Trophoblast cell (in vitro differentiated cells and primary cell): ENCODE data around the gene AHI1.

ENCODE experiments used
- DNase-seq, 2 donors: peaks; one replicate each; pipeline ENCODE4 v3.0.0-alpha.2; 2016
- H2AFZ ChIP-seq: 2 replicates; pipeline ENCODE4 v1.6.1; 2013; ENCODE audit warnings: low read length, moderate library complexity, mild to moderate bottlenecking; ENCODE audit not compliant: insufficient read depth, poor library complexity
- H2AK5ac ChIP-seq: 2 replicates; pipeline ENCODE4 v1.6.1; 2013; ENCODE audit warnings: mild to moderate bottlenecking, low read length
- H2BK120ac ChIP-seq: 2 replicates; pipeline ENCODE4 v1.6.1; 2013; ENCODE audit warnings: low read length, mild to moderate bottlenecking, moderate library complexity; ENCODE audit not compliant: insufficient read depth, poor library complexity
- H2BK12ac ChIP-seq: 2 replicates; pipeline ENCODE4 v1.6.1; 2013; ENCODE audit warnings: mild to moderate bottlenecking, low read length, moderate library complexity
- H2BK5ac ChIP-seq: 2 replicates; pipeline ENCODE4 v1.6.1; 2013; ENCODE audit warnings: low read length, low read depth, moderate library complexity, mild to moderate bottlenecking; ENCODE audit not compliant: poor library complexity
- H3K14ac ChIP-seq: 2 replicates; pipeline ENCODE4 v1.6.1; 2013; ENCODE audit warnings: mild to moderate bottlenecking, low read length
- H3K18ac ChIP-seq: 2 replicates; pipeline ENCODE4 v1.6.1; 2013; ENCODE audit warnings: mild to moderate bottlenecking, low read length
- H3K23ac ChIP-seq: 2 replicates; pipeline ENCODE4 v1.6.1; 2013; ENCODE audit warnings: low read length
- H3K27ac ChIP-seq: 2 replicates; pipeline ENCODE4 v1.5.1; 2013; ENCODE audit warnings: low read depth, mild to moderate bottlenecking, inconsistent platforms, low read length, moderate library complexity
- H3K27me3 ChIP-seq: 2 replicates; pipeline ENCODE4 v1.6.1; 2013; ENCODE audit warnings: inconsistent platforms, mild to moderate bottlenecking, low read length, moderate library complexity; ENCODE audit not compliant: insufficient read depth
- H3K36me3 ChIP-seq, 2 experiments: 1 replicate in 1 of 2; 2 replicates in 1 of 2; pipeline ENCODE4 v1.6.1; 2013; ENCODE audit warnings: low read length in 2 of 2, mild to moderate bottlenecking in 2 of 2, moderate library complexity in 1 of 2; ENCODE audit not compliant: insufficient read depth in 2 of 2, control insufficient read depth in 1 of 2
- H3K4ac ChIP-seq: 2 replicates; pipeline ENCODE4 v1.6.1; 2013; ENCODE audit warnings: low read depth, mild to moderate bottlenecking, low read length, moderate library complexity
- H3K4me1 ChIP-seq, 2 experiments: 1 replicate in 1 of 2; 2 replicates in 1 of 2; pipeline ENCODE4 v1.6.1; 2013; ENCODE audit warnings: low read length in 2 of 2, mild to moderate bottlenecking in 2 of 2, moderate library complexity in 1 of 2; ENCODE audit not compliant: insufficient read depth in 2 of 2, control insufficient read depth in 1 of 2
- H3K4me2 ChIP-seq: 2 replicates; pipeline ENCODE4 v1.6.1; 2013; ENCODE audit warnings: inconsistent platforms, mild to moderate bottlenecking, low read length, moderate library complexity
- H3K4me3 ChIP-seq: 2 replicates; pipeline ENCODE4 v1.5.1; 2013; ENCODE audit warnings: mild to moderate bottlenecking, low read depth, low read length, inconsistent platforms
- H3K79me1 ChIP-seq: one replicate; pipeline ENCODE4 v1.6.1; 2013; ENCODE audit warnings: low read length
- H3K79me2 ChIP-seq: 2 replicates; pipeline ENCODE4 v1.6.1; 2013; ENCODE audit warnings: low read length, mild to moderate bottlenecking; ENCODE audit not compliant: control insufficient read depth, insufficient read depth, poor library complexity
- H3K9ac ChIP-seq: 2 replicates; pipeline ENCODE4 v1.6.1; 2013; ENCODE audit warnings: mild to moderate bottlenecking, low read length
- H3K9me3 ChIP-seq: 2 replicates; pipeline ENCODE4 v1.6.1; 2013; ENCODE audit warnings: low read depth, mild to moderate bottlenecking, control low read depth, inconsistent platforms, low read length; ENCODE audit not compliant: insufficient read depth
- H4K12ac ChIP-seq: 2 replicates; pipeline ENCODE4 v1.6.1; 2013; ENCODE audit warnings: low read depth, mild to moderate bottlenecking, low read length, moderate library complexity
- H4K8ac ChIP-seq: 2 replicates; pipeline ENCODE4 v1.6.1; 2013; ENCODE audit warnings: low read depth, mild to moderate bottlenecking, low read length, moderate library complexity
- H4K91ac ChIP-seq: one replicate; pipeline ENCODE4 v1.6.1; 2013; ENCODE audit warnings: low read depth, mild to moderate bottlenecking, low read length, moderate library complexity
- WGBS: extraction: QIAGEN DNeasy Blood & Tissue Kit; methylation state at CpG from one replicate; pipeline ENCODE4 v1.1.7; 2013; ENCODE audit warnings: missing lambda C conversion rate; ENCODE audit not compliant: insufficient read length, insufficient coverage; ENCODE audit errors: extremely low coverage; 5-methylcytosine and 5-hydroxymethylcytosine counted together

Gene AHI1

GRCh38 chr6:135537741-135538301, 40.3 kb upstream of the AHI1 start:
- no peak overlapping the region for H2AK5ac ChIP-seq
- whole genome bisulfite sequencing, result no CpG with 5 or more reads among the region's 2 CpGs
- no peak overlapping the region for H2BK120ac ChIP-seq
- H3K18ac ChIP-seq, result no peak overlapping the region
- no peak overlapping the region for H4K91ac ChIP-seq
- H3K23ac ChIP-seq, result no peak overlapping the region
- H2BK12ac ChIP-seq, result no peak overlapping the region
- H3K4me1 ChIP-seq, result peaks cover 0 to 4% of the 10 kb centered on the region in 2 experiments
- H4K12ac ChIP-seq, result no peak overlapping the region
- peak overlapping the region; percentile 39 for H3K4ac ChIP-seq
- no peak overlapping the region for H3K9ac ChIP-seq
- H3K9me3 ChIP-seq, result peaks cover 1% of the 10 kb centered on the region
- H2BK5ac ChIP-seq, result no peak overlapping the region
- no peak overlapping the region for H3K4me2 ChIP-seq
- no peak overlapping the region for H2AFZ ChIP-seq
- H3K27me3 ChIP-seq, result no peaks in the 10 kb centered on the region
- no peak overlapping the region for H3K27ac ChIP-seq
- no peaks in the 10 kb centered on the region for H3K36me3 ChIP-seq
- H3K14ac ChIP-seq, result no peak overlapping the region
- DNase-seq, result peak; percentile 93 to 97
- no peak overlapping the region for H4K8ac ChIP-seq
- H3K79me1 ChIP-seq, result no peaks in the 10 kb centered on the region
- H3K79me2 ChIP-seq, result no peaks in the 10 kb centered on the region
- H3K4me3 ChIP-seq, result no peak overlapping the region

DNA sequence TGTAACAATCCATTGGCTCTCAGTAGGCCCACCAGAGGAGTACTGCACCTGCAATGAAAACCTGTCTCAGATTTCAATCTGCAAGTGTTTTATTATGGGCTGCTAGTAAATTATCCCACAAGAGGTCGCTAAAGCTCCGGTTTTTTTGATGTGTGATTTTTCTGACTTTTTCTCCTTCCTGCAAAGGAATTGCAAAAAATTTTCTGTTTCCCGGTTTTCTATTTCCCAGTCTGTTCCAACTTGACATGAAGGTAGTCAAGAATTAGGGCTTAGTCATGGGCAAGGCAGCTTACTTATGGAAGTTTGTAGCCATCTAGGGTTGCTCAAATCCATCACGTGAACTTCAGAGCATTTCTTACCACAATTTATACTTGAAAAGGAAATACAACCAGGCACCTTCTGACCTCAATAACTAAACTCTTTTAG, 38.5 kb upstream of the AHI1 start:
- Histone ChIP-seq H3K4me2 (no peak overlapping the region), H3K9me3 (peaks cover 2% of the 10 kb centered on the region), H2BK120ac (no peak overlapping the region), H3K23ac (no peak overlapping the region), H2BK12ac (no peak overlapping the region), H3K4me1 (peaks cover 0 to 4% of the 10 kb centered on the region in 2 experiments), H2BK5ac (no peak overlapping the region), H4K8ac (no peak overlapping the region), H3K9ac (no peak overlapping the region), H3K79me2 (no peaks in the 10 kb centered on the region), H3K4ac (no peak overlapping the region), H4K91ac (no peak overlapping the region), H2AFZ (no peak overlapping the region), H2AK5ac (no peak overlapping the region), H3K36me3 (no peaks in the 10 kb centered on the region), H3K4me3 (no peak overlapping the region), H3K14ac (no peak overlapping the region), H3K27ac (no peak overlapping the region), H4K12ac (no peak overlapping the region), H3K79me1 (no peaks in the 10 kb centered on the region), H3K18ac (no peak overlapping the region), H3K27me3 (no peaks in the 10 kb centered on the region)
- DNase-seq, result peak; percentile 61 to 93
- WGBS, result no CpG with 5 or more reads among the region's 4 CpGs

GRCh38 chr6:135534773-135535380, 37.3 kb upstream of the AHI1 start:
- Histone ChIP-seq H2BK12ac (no peak overlapping the region), H2BK120ac (no peak overlapping the region), H2AFZ (no peak overlapping the region), H4K8ac (no peak overlapping the region), H3K79me2 (no peaks in the 10 kb centered on the region), H3K9ac (no peak overlapping the region), H3K14ac (no peak overlapping the region), H4K91ac (no peak overlapping the region), H3K18ac (no peak overlapping the region), H3K4me1 (peaks cover 0 to 4% of the 10 kb centered on the region in 2 experiments), H3K9me3 (peaks cover 2% of the 10 kb centered on the region), H4K12ac (no peak overlapping the region), H3K4ac (no peak overlapping the region), H3K79me1 (no peaks in the 10 kb centered on the region), H3K27me3 (no peaks in the 10 kb centered on the region), H3K36me3 (no peaks in the 10 kb centered on the region), H3K4me2 (no peak overlapping the region), H3K23ac (no peak overlapping the region), H3K4me3 (no peak overlapping the region), H3K27ac (no peak overlapping the region), H2AK5ac (no peak overlapping the region), H2BK5ac (no peak overlapping the region)
- DNase-seq, result peak; percentile 15 to 66
- no CpG with 5 or more reads among the region's 3 CpGs for WGBS

GRCh38 chr6:135532559-135532958, 35.0 kb upstream of the AHI1 start:
- Histone ChIP-seq H2BK12ac (no peak overlapping the region), H2BK5ac (no peak overlapping the region), H3K23ac (no peak overlapping the region), H3K18ac (no peak overlapping the region), H3K79me2 (no peaks in the 10 kb centered on the region), H3K27ac (no peak overlapping the region), H3K36me3 (no peaks in the 10 kb centered on the region), H3K27me3 (no peaks in the 10 kb centered on the region), H3K4me1 (no peaks in the 10 kb centered on the region), H4K12ac (no peak overlapping the region), H3K4ac (no peak overlapping the region), H3K4me3 (peak overlapping the region; percentile 35), H4K8ac (no peak overlapping the region), H3K4me2 (no peak overlapping the region), H4K91ac (no peak overlapping the region), H3K9ac (no peak overlapping the region), H3K79me1 (no peaks in the 10 kb centered on the region), H3K9me3 (peaks cover 2% of the 10 kb centered on the region), H3K14ac (no peak overlapping the region), H2AFZ (no peak overlapping the region), H2AK5ac (no peak overlapping the region), H2BK120ac (no peak overlapping the region)
- WGBS, result no CpG with 5 or more reads among the region's 1 CpG
- no peak for DNase-seq
